Endothelial cell of umbilical vein (primary cell): Measurements from ENCODE around the gene MAN2A1. TPM values are rescaled to one million over a fixed set of nuclear protein-coding genes. Genes with fewer than 3 reads are reported as not detected.

Experiments used
- BruUV-seq: library from RNA; stranded (reverse); fragments of 400-500 nt; replicated peaks from 2 replicates; lab custom pipeline; 2021; lab: Mats Ljungman, UMichigan
- CTCF ChIA-PET: fragments of 300-600, 350-600 bp; sonication (Branson Sonifier 250); formaldehyde crosslinking; loops from one replicate; lab custom pipeline; 2021; ENCODE audit warnings: antibody characterized with exemption, inconsistent platforms; lab: Charles Lee
- POLR2A ChIA-PET: fragments of 300-600, 350-600 bp; sonication (Branson Sonifier 250); formaldehyde crosslinking; loops from one replicate; lab custom pipeline; 2021; ENCODE audit warnings: antibody characterized with exemption, inconsistent platforms; lab: Charles Lee
- DNase-seq: peaks from one replicate; pipeline ENCODE4 v3.0.0-alpha.2; 2011; ENCODE audit warnings: low read depth, low spot score
- FAIRE-seq: peaks from 2 replicates; lab custom pipeline; 2011; peaks lifted over from hg19 to GRCh38; lab: Jason Lieb, UNC
- H2AFZ ChIP-seq: 2 replicates; pipeline ENCODE4 v1.6.0; 2012; ENCODE audit warnings: low read depth, low read length, control low read depth, inconsistent platforms
- H3K27ac ChIP-seq: 2 replicates; pipeline ENCODE4 v1.5.1; 2011; ENCODE audit warnings: low read depth, mild to moderate bottlenecking, control low read depth, low read length, moderate library complexity; ENCODE audit not compliant: insufficient read depth
- H3K27me3 ChIP-seq, 2 experiments: 2 replicates each; pipeline versions ENCODE4 v1.6.0 to v1.6.1; 2011; ENCODE audit warnings: low read length in 2 of 2, mixed read lengths in 1 of 2; ENCODE audit not compliant: control insufficient read depth in 2 of 2, insufficient read depth in 2 of 2
- H3K36me3 ChIP-seq, 2 experiments: 2 replicates in 1 of 2; 3 replicates in 1 of 2; pipeline ENCODE4 v1.5.1; 2011; ENCODE audit warnings: low read length in 2 of 2, mild to moderate bottlenecking in 1 of 2, moderate library complexity in 1 of 2; ENCODE audit not compliant: control insufficient read depth in 2 of 2, insufficient read depth in 2 of 2; ENCODE audit errors: extremely low read depth in 1 of 2
- H3K4me1 ChIP-seq: 3 replicates; pipeline ENCODE4 v1.5.1; 2011; ENCODE audit warnings: mild to moderate bottlenecking, low read length; ENCODE audit not compliant: control insufficient read depth, insufficient read depth; ENCODE audit errors: extremely low read depth
- H3K4me2 ChIP-seq: 2 replicates; pipeline ENCODE4 v1.6.1; 2011; ENCODE audit warnings: low read length, control low read depth, mixed read lengths; ENCODE audit not compliant: insufficient read depth
- H3K4me3 ChIP-seq, 3 experiments: fragments of 200-600 bp in 1 of 3; sonication (generic), shearing (Covaris generic) in 1 of 3; replicated peaks in 1 of 3; 2 replicates each; pipeline ENCODE4 v1.5.1; 2011 to 2016; ENCODE audit warnings: control low read depth in 3 of 3, low read length in 3 of 3, mild to moderate bottlenecking in 2 of 3, inconsistent platforms in 1 of 3, low read depth in 1 of 3, moderate library complexity in 1 of 3; ENCODE audit not compliant: insufficient read depth in 1 of 3
- H3K79me2 ChIP-seq: 2 replicates; pipeline ENCODE4 v1.6.0; 2012; ENCODE audit warnings: low read length, inconsistent platforms; ENCODE audit not compliant: control insufficient read depth, insufficient read depth
- H3K9ac ChIP-seq: replicated peaks from 2 replicates; pipeline ENCODE3; 2011; ENCODE audit warnings: low read length, control low read depth; ENCODE audit not compliant: insufficient read depth; ENCODE audit errors: extremely low read depth
- H3K9me1 ChIP-seq: replicated peaks from 3 replicates; pipeline ENCODE4 v1.6.0; 2011; ENCODE audit warnings: mild to moderate bottlenecking, low read length; ENCODE audit not compliant: control insufficient read depth, insufficient read depth; ENCODE audit errors: extremely low read depth
- H3K9me3 ChIP-seq: replicated peaks from 2 replicates; pipeline ENCODE4 v1.5.1; 2012; ENCODE audit warnings: low read length, inconsistent platforms; ENCODE audit not compliant: control insufficient read depth, insufficient read depth
- H4K20me1 ChIP-seq: replicated peaks from 2 replicates; pipeline ENCODE3; 2011; ENCODE audit warnings: mild to moderate bottlenecking, low read length; ENCODE audit not compliant: control insufficient read depth, insufficient read depth; ENCODE audit errors: extremely low read depth
- CTCF ChIP-seq, 2 donors: IDR thresholded peaks; 1 replicate in 1 of 2; 2 replicates in 1 of 2; pipeline ENCODE4 v1.5.1; 2011; ENCODE audit warnings: low read length in 2 of 2, mild to moderate bottlenecking in 2 of 2, moderate library complexity in 2 of 2, control low read depth in 1 of 2, inconsistent platforms in 1 of 2, low read depth in 1 of 2; ENCODE audit not compliant: insufficient read depth in 1 of 2; ENCODE audit errors: extremely low read depth in 1 of 2
- EZH2 ChIP-seq: IDR thresholded peaks from 2 replicates; pipeline ENCODE4 v1.6.1; 2012; ENCODE audit warnings: borderline replicate concordance, low read depth, mild to moderate bottlenecking, moderate library complexity, low read length, inconsistent platforms; ENCODE audit not compliant: severe bottlenecking
- FOS ChIP-seq: IDR thresholded peaks from 2 replicates; pipeline ENCODE4 v1.6.1; 2011; ENCODE audit warnings: mild to moderate bottlenecking, low read length, moderate library complexity, borderline replicate concordance; ENCODE audit not compliant: insufficient read depth
- GATA2 ChIP-seq: IDR thresholded peaks from 2 replicates; pipeline ENCODE4 v1.7.0; 2011; ENCODE audit warnings: low read depth, mild to moderate bottlenecking, moderate library complexity, mixed read lengths, low read length; ENCODE audit not compliant: insufficient read length, insufficient read depth
- JUN ChIP-seq: IDR thresholded peaks from 2 replicates; pipeline ENCODE4 v1.6.1; 2011; ENCODE audit warnings: borderline replicate concordance, low read depth; ENCODE audit not compliant: insufficient read length, insufficient read depth
- MYC ChIP-seq: IDR thresholded peaks from one replicate; pipeline ENCODE4 v1.6.1; 2011; ENCODE audit warnings: mild to moderate bottlenecking, low read depth, low read length
- POLR2A ChIP-seq: IDR thresholded peaks from 2 replicates; pipeline ENCODE4 v1.6.1; 2012; ENCODE audit warnings: low read depth, mild to moderate bottlenecking, control low read depth, low read length
- POLR2AphosphoS5 ChIP-seq: IDR thresholded peaks from 2 replicates; pipeline ENCODE4 v1.6.1; 2012; ENCODE audit warnings: low read depth, mild to moderate bottlenecking, control low read depth, low read length, moderate library complexity; ENCODE audit not compliant: insufficient read depth
- dilution Hi-C: fragments of 300-500 bp; cut with MboI; formaldehyde crosslinking; loops from one replicate; pipeline ENCODE4 v1.15.0; 2019; ENCODE audit warnings: low sequenced_read_pairs; ENCODE audit not compliant: extremely low pct_ligation_motif_present
- intact Hi-C: fragments of 100-400 bp; cut with micrococcal nuclease; formaldehyde crosslinking; loops from one replicate; pipeline ENCODE4 v1.10.0; 2022
- polyA plus RNA-seq, 4 experiments: library from polyadenylated mRNA; depleted of rRNA in 3 of 4; stranded (reverse) in 3 of 4; unstranded in 1 of 4; fragments of >200 nt; gene quantifications; 2 replicates each; pipeline versions ENCODE4 v1.2.1 to v1.2.3, GENCODE V29; 2011 to 2012; ENCODE audit warnings: missing spikeins in 1 of 4
- total RNA-seq: library from RNA; stranded (reverse); gene quantifications from 2 replicates; pipeline ENCODE4 v1.2.3, GENCODE V29; 2021
- TF ChIP-seq, protein P1 (sequence below): IDR thresholded peaks from 2 replicates; pipeline ENCODE4 v1.6.1; 2011; ENCODE audit not compliant: insufficient read depth, insufficient read length

Gene MAN2A1
- total and polyA plus RNA-seq, 2 donors (not counting 3 experiments of a cell fraction or from before 2014, with no cell fraction given) = 20.8 to 54.8 TPM

DNA sequence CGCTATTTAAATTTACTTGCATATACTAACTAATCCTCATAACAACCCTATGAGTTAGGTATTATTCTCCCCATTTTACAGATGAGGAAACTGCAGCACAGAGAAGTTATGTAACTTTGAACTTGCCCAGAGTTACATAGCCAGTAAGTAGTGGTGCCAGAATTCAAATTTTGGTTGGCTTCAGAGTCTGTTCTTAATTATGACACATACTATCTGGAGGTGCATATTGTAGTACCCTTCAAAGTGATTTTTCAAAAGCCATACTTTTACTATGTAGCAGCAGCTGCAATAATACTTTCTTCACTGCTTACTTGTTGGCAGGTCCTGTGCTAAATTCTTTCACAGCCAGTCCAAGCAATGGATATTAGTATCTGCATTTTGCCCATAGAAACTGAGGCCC is 16.4 kb downstream of the MAN2A1 start:
- no peak overlapping the region for H3K27ac ChIP-seq
- BruUV-seq = no TSS peak
- TF ChIP-seq POLR2A = no peak
- no peak for TF ChIP-seq JUN
- TF ChIP-seq CTCF (IDR thresholded peaks at IDR 0.05; ENCODE audit: extremely low read depth in 1 of 2, insufficient read depth in 1 of 2, low read depth in 1 of 2, low read length in 2 of 2) = no peak
- H3K4me2 ChIP-seq = no peak overlapping the region
- no peaks in the 10 kb centered on the region for H3K4me1 ChIP-seq
- H3K36me3 ChIP-seq = no peaks in the 10 kb centered on the region
- FAIRE-seq (no peak), DNase-seq (no peak)
- H3K27me3 ChIP-seq = no peaks in the 10 kb centered on the region
- no peak overlapping the region for H3K4me3 ChIP-seq
- no peak overlapping the region for H3K9ac ChIP-seq
- H3K79me2 ChIP-seq = peaks cover 70% of the 10 kb centered on the region
- CTCF ChIA-PET = no interaction called here
- H3K9me1 ChIP-seq = no peaks in the 10 kb centered on the region
- H4K20me1 ChIP-seq = peaks cover 7% of the 10 kb centered on the region
- dilution Hi-C loops = no loop called here
- no peak overlapping the region for H2AFZ ChIP-seq
- POLR2A ChIA-PET = no interaction called here
- intact Hi-C loops = no loop called here
- no peaks in the 10 kb centered on the region for H3K9me3 ChIP-seq

DNA sequence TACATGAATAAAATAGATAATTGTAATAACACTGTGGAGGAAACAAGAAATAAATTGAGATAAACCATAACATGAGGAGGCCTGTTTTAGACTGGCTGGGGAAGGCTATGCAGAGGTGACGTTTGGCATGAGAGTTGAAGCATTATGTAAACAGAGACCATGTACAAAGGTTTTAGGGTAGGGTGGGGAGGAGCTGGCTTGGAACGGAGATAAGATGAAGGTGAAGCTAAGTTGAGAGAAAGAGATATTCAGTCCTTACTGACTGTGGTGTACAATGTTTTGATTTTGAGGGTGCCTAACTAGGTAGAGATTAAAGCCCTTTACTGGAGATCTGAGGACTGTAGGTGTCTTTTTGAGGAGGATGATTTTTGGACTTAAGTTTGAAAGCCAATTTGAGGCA is 17.8 kb downstream of the MAN2A1 start:
- FAIRE-seq (no peak), DNase-seq (no peak)
- ChIA-PET POLR2A (no interaction called here), CTCF (no interaction called here)
- Histone ChIP-seq H3K9me1 (no peaks in the 10 kb centered on the region), H2AFZ (no peak overlapping the region), H3K36me3 (no peaks in the 10 kb centered on the region), H3K4me2 (no peak overlapping the region), H3K9ac (no peak overlapping the region), H4K20me1 (peaks cover 9% of the 10 kb centered on the region), H3K27me3 (no peaks in the 10 kb centered on the region), H3K9me3 (no peaks in the 10 kb centered on the region), H3K4me1 (no peaks in the 10 kb centered on the region), H3K27ac (no peak overlapping the region), H3K79me2 (peaks cover 68% of the 10 kb centered on the region), H3K4me3 (no peak overlapping the region)
- no TSS peak for BruUV-seq
- no peak for TF ChIP-seq GATA2
- TF ChIP-seq, protein P1, sequence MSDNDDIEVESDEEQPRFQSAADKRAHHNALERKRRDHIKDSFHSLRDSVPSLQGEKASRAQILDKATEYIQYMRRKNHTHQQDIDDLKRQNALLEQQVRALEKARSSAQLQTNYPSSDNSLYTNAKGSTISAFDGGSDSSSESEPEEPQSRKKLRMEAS = no peak
- no peak for TF ChIP-seq EZH2
- TF ChIP-seq POLR2AphosphoS5 = no peak
- TF ChIP-seq CTCF (IDR thresholded peaks at IDR 0.05; ENCODE audit: extremely low read depth in 1 of 2, insufficient read depth in 1 of 2, low read depth in 1 of 2, low read length in 2 of 2) = no peak
- TF ChIP-seq FOS = no peak
- no peak for TF ChIP-seq JUN
- no peak for TF ChIP-seq MYC
- TF ChIP-seq POLR2A = no peak
- intact Hi-C loops = no loop called here
- dilution Hi-C loops = no loop called here
